ENCODE measurements around the gene MERTK. TPM values are rescaled to one million over a fixed set of nuclear protein-coding genes. Genes with fewer than 3 reads are reported as not detected.

The MERTK gene
- total RNA-seq, 4 donors from 2014 or later, result 3.4 to 9.7 (median 4.9) TPM

DNA sequence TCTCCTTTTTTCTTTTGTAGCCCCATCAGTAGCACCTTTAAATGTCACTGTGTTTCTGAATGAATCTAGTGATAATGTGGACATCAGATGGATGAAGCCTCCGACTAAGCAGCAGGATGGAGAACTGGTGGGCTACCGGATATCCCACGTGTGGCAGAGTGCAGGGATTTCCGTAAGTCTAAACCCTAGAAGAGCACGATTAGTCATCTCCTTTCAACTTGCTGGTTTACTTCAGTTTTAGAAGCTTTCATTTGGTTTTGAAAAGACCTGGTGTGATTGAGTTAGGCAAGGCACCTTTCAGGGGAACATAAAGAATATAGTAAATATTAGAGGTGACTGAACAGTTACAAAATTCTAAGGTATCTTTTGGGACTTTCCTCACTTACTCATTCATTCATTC, 84.4 kb downstream of the MERTK start:
- no peak for DNase-seq (ENCODE audit: low spot score in 2 of 2)
- TF ChIP-seq POLR2A (IDR thresholded peaks at IDR 0.05), result no peak
- TF ChIP-seq, protein P1, sequence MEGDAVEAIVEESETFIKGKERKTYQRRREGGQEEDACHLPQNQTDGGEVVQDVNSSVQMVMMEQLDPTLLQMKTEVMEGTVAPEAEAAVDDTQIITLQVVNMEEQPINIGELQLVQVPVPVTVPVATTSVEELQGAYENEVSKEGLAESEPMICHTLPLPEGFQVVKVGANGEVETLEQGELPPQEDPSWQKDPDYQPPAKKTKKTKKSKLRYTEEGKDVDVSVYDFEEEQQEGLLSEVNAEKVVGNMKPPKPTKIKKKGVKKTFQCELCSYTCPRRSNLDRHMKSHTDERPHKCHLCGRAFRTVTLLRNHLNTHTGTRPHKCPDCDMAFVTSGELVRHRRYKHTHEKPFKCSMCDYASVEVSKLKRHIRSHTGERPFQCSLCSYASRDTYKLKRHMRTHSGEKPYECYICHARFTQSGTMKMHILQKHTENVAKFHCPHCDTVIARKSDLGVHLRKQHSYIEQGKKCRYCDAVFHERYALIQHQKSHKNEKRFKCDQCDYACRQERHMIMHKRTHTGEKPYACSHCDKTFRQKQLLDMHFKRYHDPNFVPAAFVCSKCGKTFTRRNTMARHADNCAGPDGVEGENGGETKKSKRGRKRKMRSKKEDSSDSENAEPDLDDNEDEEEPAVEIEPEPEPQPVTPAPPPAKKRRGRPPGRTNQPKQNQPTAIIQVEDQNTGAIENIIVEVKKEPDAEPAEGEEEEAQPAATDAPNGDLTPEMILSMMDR (IDR thresholded peaks at IDR 0.05), result no peak
- 92 to 93% methylated on average over 5 of the region's 5 CpGs for WGBS, 2 donors
- no peak overlapping the region for H3K4me3 ChIP-seq (ENCODE audit: low read depth, poor library complexity, severe bottlenecking)
- intact Hi-C loops (cut with DNase I; ENCODE audit: low total_unique reads), result no loop called here

DNA sequence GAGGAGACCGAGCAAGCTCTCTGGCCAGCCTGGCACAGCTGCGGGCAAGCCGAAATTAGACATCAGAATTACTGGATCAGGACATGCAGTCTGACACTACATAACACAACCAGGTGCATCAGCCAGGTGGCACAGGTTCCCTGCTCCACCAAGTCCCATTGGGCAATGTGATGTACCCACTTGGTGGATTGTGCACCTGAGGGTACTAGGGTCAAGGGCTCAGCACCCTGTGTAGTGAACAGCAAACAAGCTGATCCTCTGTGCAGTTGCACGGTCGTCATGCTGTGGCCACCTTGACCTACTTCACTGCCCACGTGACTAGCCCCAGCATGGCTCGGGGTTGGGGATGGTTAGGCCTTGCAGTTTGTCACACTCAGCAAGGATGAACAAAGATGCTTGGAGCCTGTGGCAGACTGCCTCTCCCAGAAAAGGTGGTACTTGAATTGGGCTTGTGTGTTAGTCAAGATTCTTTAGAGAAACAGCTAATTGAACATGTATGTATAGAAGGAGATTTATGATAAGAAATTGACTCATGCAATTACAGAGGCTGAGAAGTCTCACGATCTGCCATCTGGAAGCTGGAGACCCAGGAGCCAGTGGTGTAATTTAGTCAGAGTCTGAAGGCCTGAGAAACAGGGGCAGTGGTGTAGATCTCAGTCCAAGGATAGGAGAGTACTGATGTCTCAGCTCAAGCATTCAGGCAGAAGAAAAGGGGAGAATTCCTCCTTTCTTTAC, 85.2 kb downstream of the MERTK start:
- TF ChIP-seq, protein P1 (IDR thresholded peaks at IDR 0.05), result no peak
- no peak for TF ChIP-seq POLR2A (IDR thresholded peaks at IDR 0.05)
- 61 to 81% methylated on average over 8 of the region's 8 CpGs for WGBS, 2 donors
- H3K4me3 ChIP-seq (ENCODE audit: low read depth, poor library complexity, severe bottlenecking), result no peak overlapping the region
- no peak for DNase-seq (ENCODE audit: low spot score in 2 of 2)
- intact Hi-C loops (cut with DNase I; ENCODE audit: low total_unique reads), result no loop called here

DNA sequence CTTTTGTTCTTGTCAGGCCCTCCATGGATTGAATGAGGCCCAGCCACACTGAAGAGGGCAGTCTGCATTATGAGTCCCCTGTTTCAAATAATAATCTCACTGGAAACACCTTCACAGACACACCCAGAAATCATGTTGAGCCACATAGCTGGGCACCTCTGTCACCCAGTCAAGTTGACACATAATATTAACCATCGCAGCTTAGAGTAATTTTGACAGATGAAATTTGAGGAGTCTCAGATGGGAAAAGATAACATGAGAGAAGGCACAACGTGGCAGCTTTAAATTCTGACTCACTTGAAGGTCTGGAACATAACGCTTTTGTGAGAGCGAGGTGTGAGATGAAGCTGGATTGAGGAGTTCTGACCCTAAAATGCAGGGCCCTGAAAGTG, 85.8 kb downstream of the MERTK start:
- DNase-seq (ENCODE audit: low spot score in 2 of 2), result no peak
- WGBS, 2 donors, result 72 to 76% methylated on average over 4 of the region's 4 CpGs
- no peak overlapping the region for H3K4me3 ChIP-seq (ENCODE audit: low read depth, poor library complexity, severe bottlenecking)
- intact Hi-C loops (cut with DNase I; ENCODE audit: low total_unique reads), result no loop called here
- TF ChIP-seq POLR2A (IDR thresholded peaks at IDR 0.05), result no peak

DNA sequence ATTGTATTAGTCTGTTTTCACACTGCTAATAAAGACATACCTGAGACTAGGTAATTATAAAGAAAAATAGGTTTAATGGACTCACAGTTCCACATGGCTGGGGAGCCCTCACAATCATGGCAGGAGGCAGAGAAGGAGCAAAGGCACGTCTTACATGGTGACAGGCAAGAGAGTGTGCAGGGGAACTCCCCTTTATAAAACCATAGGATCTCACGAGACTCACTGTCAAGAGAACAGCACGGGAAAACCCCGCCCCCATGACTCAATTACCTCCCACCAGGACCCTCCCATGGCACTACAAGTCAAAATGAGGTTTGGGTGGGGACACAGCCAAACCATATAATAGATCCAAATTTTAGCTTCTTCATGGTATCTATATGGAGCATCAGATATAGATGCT, 87.1 kb downstream of the MERTK start:
- DNase-seq (ENCODE audit: low spot score in 2 of 2), result no peak
- WGBS, 2 donors, result 66 to 82% methylated on average over 4 of the region's 4 CpGs
- intact Hi-C loops (cut with DNase I; ENCODE audit: low total_unique reads), result no loop called here
- H3K4me3 ChIP-seq (ENCODE audit: low read depth, poor library complexity, severe bottlenecking), result no peak overlapping the region
- TF ChIP-seq, protein P1 (IDR thresholded peaks at IDR 0.05), result no peak
- no peak for TF ChIP-seq POLR2A (IDR thresholded peaks at IDR 0.05)

DNA sequence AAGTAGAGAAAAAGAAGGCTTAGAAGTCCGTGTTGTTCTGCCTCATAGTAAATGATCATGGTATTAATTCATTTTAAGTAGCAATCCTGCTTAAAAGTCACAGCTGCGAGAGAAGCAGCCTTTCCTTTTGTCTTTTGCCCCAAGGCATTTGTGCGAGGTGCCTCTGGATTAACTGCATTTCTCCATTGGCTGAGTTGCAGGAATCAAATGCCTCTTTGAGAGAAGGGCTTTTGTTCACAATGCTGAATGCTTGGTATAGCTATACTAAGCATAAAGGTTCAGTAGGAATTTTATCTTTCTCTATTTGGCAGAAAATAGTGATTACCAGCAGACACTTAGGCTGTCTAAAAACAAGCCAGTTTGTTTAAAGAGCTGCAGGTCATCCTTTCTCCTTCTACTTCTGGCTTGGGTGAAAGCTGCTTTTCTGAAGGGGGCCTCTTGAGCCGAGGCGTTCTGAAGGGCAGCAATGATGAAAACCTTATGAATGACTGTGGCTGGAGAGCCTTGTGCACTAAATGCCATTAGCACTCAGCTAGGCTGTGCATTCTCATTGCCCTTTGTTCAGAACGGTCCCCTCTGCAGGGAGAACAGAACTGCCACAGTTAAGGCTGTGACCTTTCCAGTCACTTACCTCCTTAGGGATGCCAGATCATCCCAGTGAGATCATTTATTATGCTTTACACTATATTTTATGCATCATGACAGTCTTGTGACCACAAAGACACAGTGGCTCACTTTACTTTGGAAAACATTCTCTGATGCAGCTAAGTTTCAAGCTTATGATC, 87.9 kb downstream of the MERTK start:
- TF ChIP-seq, protein P1 (IDR thresholded peaks at IDR 0.05), result no peak
- TF ChIP-seq POLR2A (IDR thresholded peaks at IDR 0.05), result no peak
- 37 to 46% methylated on average over 6 of the region's 6 CpGs for WGBS, 2 donors
- H3K4me3 ChIP-seq (ENCODE audit: low read depth, poor library complexity, severe bottlenecking), result no peak overlapping the region
- DNase-seq (ENCODE audit: low spot score in 2 of 2), result no peak
- intact Hi-C loops (cut with DNase I; ENCODE audit: low total_unique reads), result no loop called here

DNA sequence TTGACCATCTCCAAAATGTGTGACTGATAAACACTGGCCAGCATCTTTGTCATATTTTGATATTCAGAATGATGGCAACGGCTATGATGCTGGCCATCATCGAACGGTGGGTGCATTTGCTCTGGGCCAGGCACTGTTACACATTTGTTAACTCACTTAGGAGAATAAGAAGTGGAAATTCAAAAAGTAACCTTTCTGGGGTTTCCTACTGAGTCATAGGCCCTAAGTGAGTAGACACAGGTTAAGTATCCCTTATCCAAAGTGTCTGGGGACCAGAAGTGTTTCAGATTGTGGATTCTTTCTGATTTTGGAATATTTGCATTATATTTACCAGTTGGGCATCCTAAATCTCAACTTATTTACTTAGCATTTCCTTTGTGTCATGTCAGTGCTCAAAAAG, 92.0 kb downstream of the MERTK start:
- no peak overlapping the region for H3K4me3 ChIP-seq (ENCODE audit: low read depth, poor library complexity, severe bottlenecking)
- DNase-seq (ENCODE audit: low spot score in 2 of 2), result no peak
- 96 to 97% methylated on average over 3 of the region's 3 CpGs for WGBS, 2 donors
- TF ChIP-seq, protein P1 (IDR thresholded peaks at IDR 0.05), result no peak
- TF ChIP-seq POLR2A (IDR thresholded peaks at IDR 0.05), result no peak
- intact Hi-C loops (cut with DNase I; ENCODE audit: low total_unique reads), result no loop called here
